ENCODE measurements around the gene MOGAT1. TPM values are rescaled to one million over a fixed set of nuclear protein-coding genes. Genes with fewer than 3 reads are reported as not detected.

The MOGAT1 gene
- total RNA-seq, 1 donor: not detected

GRCh38 chr2:222627764-222628163 lies 43.7 kb upstream of the MOGAT1 start:
- peaks cover 64% of the 10 kb centered on the region for H3K36me3 ChIP-seq (ENCODE audit: insufficient read depth, low read length)
- no peaks in the 10 kb centered on the region for H3K27me3 ChIP-seq (ENCODE audit: insufficient read depth, low read length)
- TF ChIP-seq CTCF (IDR thresholded peaks at IDR 0.05; ENCODE audit: extremely low read depth, low read depth, low read length): no peak
- H3K9me3 ChIP-seq (ENCODE audit: low read depth, low read length): no peaks in the 10 kb centered on the region
- no peak overlapping the region for H3K4me3 ChIP-seq (ENCODE audit: insufficient read depth, low read length)
- DNase-seq (ENCODE audit: insufficient read length, low spot score, missing footprints): peak; percentile 71
- no peaks in the 10 kb centered on the region for H3K79me2 ChIP-seq (ENCODE audit: insufficient read depth, low read length)
- H3K4me1 ChIP-seq (ENCODE audit: insufficient read depth, low read length): peaks cover 17% of the 10 kb centered on the region
- no peak overlapping the region for H3K4me2 ChIP-seq (ENCODE audit: insufficient read depth, low read length)
- peak overlapping the region; percentile 40 for H3K27ac ChIP-seq (ENCODE audit: low read depth, low read length)
- H2AFZ ChIP-seq (ENCODE audit: low read length): no peak overlapping the region
- peaks cover 5% of the 10 kb centered on the region for H4K20me1 ChIP-seq (ENCODE audit: insufficient read depth, low read length)

- no peaks in the 10 kb centered on the region for H4K20me1 ChIP-seq (ENCODE audit: insufficient read depth, low read length)
- H3K4me3 ChIP-seq (ENCODE audit: insufficient read depth, low read length): no peak overlapping the region
- no peak overlapping the region for H3K27ac ChIP-seq (ENCODE audit: low read depth, low read length)
- no peaks in the 10 kb centered on the region for H3K27me3 ChIP-seq (ENCODE audit: insufficient read depth, low read length)
- no peak overlapping the region for H2AFZ ChIP-seq (ENCODE audit: low read length)
- no peak for DNase-seq (ENCODE audit: insufficient read length, low spot score, missing footprints)
- H3K4me1 ChIP-seq (ENCODE audit: insufficient read depth, low read length): no peaks in the 10 kb centered on the region
- no peaks in the 10 kb centered on the region for H3K79me2 ChIP-seq (ENCODE audit: insufficient read depth, low read length)
- no peaks in the 10 kb centered on the region for H3K9me3 ChIP-seq (ENCODE audit: low read depth, low read length)
- H3K36me3 ChIP-seq (ENCODE audit: insufficient read depth, low read length): peaks cover 63% of the 10 kb centered on the region
- no peak overlapping the region for H3K4me2 ChIP-seq (ENCODE audit: insufficient read depth, low read length)
- TF ChIP-seq CTCF (IDR thresholded peaks at IDR 0.05; ENCODE audit: extremely low read depth, low read depth, low read length): no peak
These were observed 36.2 kb upstream of the MOGAT1 start for GRCh38 chr2:222635295-222635694.

- no peak for DNase-seq (ENCODE audit: insufficient read length, low spot score, missing footprints)
These were observed 34.4 kb upstream of the MOGAT1 start for GRCh38 chr2:222637067-222637466.

GRCh38 chr2:222641336-222641735 lies 30.1 kb upstream of the MOGAT1 start:
- no peak for TF ChIP-seq CTCF (IDR thresholded peaks at IDR 0.05; ENCODE audit: extremely low read depth, low read depth, low read length)
- Histone ChIP-seq H3K36me3 (ENCODE audit: insufficient read depth, low read length) (peaks cover 39% of the 10 kb centered on the region), H3K27me3 (ENCODE audit: insufficient read depth, low read length) (no peaks in the 10 kb centered on the region)

More at GRCh38 chr2:222637067-222637466, 34.4 kb upstream of the MOGAT1 start:
- Histone ChIP-seq H3K4me3 (ENCODE audit: insufficient read depth, low read length) (no peak overlapping the region), H3K27me3 (ENCODE audit: insufficient read depth, low read length) (no peaks in the 10 kb centered on the region), H4K20me1 (ENCODE audit: insufficient read depth, low read length) (no peaks in the 10 kb centered on the region), H3K4me1 (ENCODE audit: insufficient read depth, low read length) (no peaks in the 10 kb centered on the region), H3K4me2 (ENCODE audit: insufficient read depth, low read length) (no peak overlapping the region), H3K36me3 (ENCODE audit: insufficient read depth, low read length) (peaks cover 55% of the 10 kb centered on the region), H2AFZ (ENCODE audit: low read length) (no peak overlapping the region), H3K79me2 (ENCODE audit: insufficient read depth, low read length) (no peaks in the 10 kb centered on the region), H3K27ac (ENCODE audit: low read depth, low read length) (no peak overlapping the region), H3K9me3 (ENCODE audit: low read depth, low read length) (no peaks in the 10 kb centered on the region)
- no peak for TF ChIP-seq CTCF (IDR thresholded peaks at IDR 0.05; ENCODE audit: extremely low read depth, low read depth, low read length)

More at GRCh38 chr2:222641336-222641735, 30.1 kb upstream of the MOGAT1 start:
- Histone ChIP-seq H3K27ac (ENCODE audit: low read depth, low read length) (no peak overlapping the region), H4K20me1 (ENCODE audit: insufficient read depth, low read length) (no peaks in the 10 kb centered on the region), H2AFZ (ENCODE audit: low read length) (no peak overlapping the region), H3K4me2 (ENCODE audit: insufficient read depth, low read length) (no peak overlapping the region), H3K4me3 (ENCODE audit: insufficient read depth, low read length) (no peak overlapping the region), H3K79me2 (ENCODE audit: insufficient read depth, low read length) (no peaks in the 10 kb centered on the region), H3K4me1 (ENCODE audit: insufficient read depth, low read length) (no peaks in the 10 kb centered on the region), H3K9me3 (ENCODE audit: low read depth, low read length) (no peaks in the 10 kb centered on the region)
- no peak for DNase-seq (ENCODE audit: insufficient read length, low spot score, missing footprints)

All from osteoblast (primary cell).